Inflammatory macrophage (primary cell): Measurements from ENCODE around the gene SYNJ2BP.

Experiments
- DNase-seq, 2 donors: peaks; one replicate each; pipeline ENCODE4 v3.0.0-alpha.2; 2020 to 2022

The SYNJ2BP gene

GRCh38 chr14:70391493-70392391, 25.1 kb downstream of the SYNJ2BP start:
- DNase-seq = no peak

- no peak for DNase-seq
Observed at GRCh38 chr14:70382536-70382935, 34.4 kb downstream of the SYNJ2BP start.

- DNase-seq = no peak
Observed at GRCh38 chr14:70380824-70381223, 36.1 kb downstream of the SYNJ2BP start.

GRCh38 chr14:70378696-70379095, 38.2 kb downstream of the SYNJ2BP start:
- no peak for DNase-seq
